ENCODE measurements around the gene ZBTB20. TPM values are rescaled to one million over a fixed set of nuclear protein-coding genes. Genes with fewer than 3 reads are reported as not detected.

The ZBTB20 gene
- 10 to 100 TPM; 36.7 to 59.4 (median 46.7) TPM for total RNA-seq
- long read RNA-seq, partial matches to known transcripts = 2 of 10 reads
- long read RNA-seq, other reads (novel, unspliced or antisense) = 8 of 10 reads

GRCh38 chr3:115146418-115147328 is at the start of gene ZBTB20:
Gene ZBTB20, minus strand, starts transcription at chr3:115147288.
- Histone ChIP-seq H3K27ac (peak within 1 kb of the TSS; percentile 95 to 98 (median 98)), H3K27me3 (no peaks in the 10 kb centered on the region), H3K36me3 (no peaks in the 10 kb centered on the region), H3K4me1 (no peaks in the 10 kb centered on the region), H3K4me3 (peak within 1 kb of the TSS; percentile 74 to 80 (median 79)), H3K9me3 (no peaks in the 10 kb centered on the region)
- TF ChIP-seq POLR2A (IDR thresholded peaks at IDR 0.05) (no peak), CTCF (IDR thresholded peaks at IDR 0.05) (no peak)
- ATAC-seq (peak; percentile 43 to 48 (median 46)), DNase-seq (peak in 1 of 3 donors; percentile 75)
- under 1% methylated on average over 22 of the region's 72 CpGs for WGBS (ENCODE audit: insufficient coverage, low coverage, low lambda C conversion rate, missing lambda C conversion rate)
- intact Hi-C loops (cut with DNase I) = no loop called here

DNA sequence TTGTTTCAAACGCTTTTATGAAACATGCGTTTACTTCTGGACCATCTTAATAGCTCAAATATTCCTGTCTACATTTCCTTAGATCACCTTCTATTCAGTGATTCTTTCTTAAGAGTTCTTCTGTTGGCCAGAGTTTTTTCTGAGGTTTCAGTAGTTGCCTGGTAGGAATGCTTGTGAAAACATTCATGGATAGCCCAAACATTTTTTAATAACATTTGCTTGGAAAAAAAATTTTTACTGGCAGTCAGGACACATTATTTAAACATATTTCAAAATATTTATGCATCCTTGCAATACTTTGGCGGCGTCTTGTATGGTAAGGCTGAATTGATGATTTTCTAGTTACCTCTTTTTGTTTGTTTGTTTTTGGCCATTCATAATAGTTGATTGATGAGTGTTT is 47.4 kb upstream of the ZBTB20 start:
- DNase-seq (no peak), ATAC-seq (no peak)
- Histone ChIP-seq H3K27ac (no peak overlapping the region), H3K4me1 (no peaks in the 10 kb centered on the region), H3K4me3 (no peak overlapping the region), H3K9me3 (no peaks in the 10 kb centered on the region), H3K36me3 (no peaks in the 10 kb centered on the region), H3K27me3 (no peaks in the 10 kb centered on the region)
- WGBS (ENCODE audit: insufficient coverage, low coverage, low lambda C conversion rate, missing lambda C conversion rate) = 84% methylated on average over 4 of the region's 4 CpGs
- intact Hi-C loops (cut with DNase I) = no loop called here
- TF ChIP-seq POLR2A (IDR thresholded peaks at IDR 0.05) (no peak), CTCF (IDR thresholded peaks at IDR 0.05) (no peak)

GRCh38 chr3:115190747-115191146 is 43.7 kb upstream of the ZBTB20 start:
- no peak overlapping the region for H3K4me3 ChIP-seq

GRCh38 chr3:115187149-115187757 is 40.2 kb upstream of the ZBTB20 start:
- DNase-seq (no peak), ATAC-seq (no peak)
- H3K27ac ChIP-seq = no peak overlapping the region
- no peaks in the 10 kb centered on the region for H3K9me3 ChIP-seq
- 53% methylated on average over 4 of the region's 4 CpGs for WGBS (ENCODE audit: insufficient coverage, low coverage, low lambda C conversion rate, missing lambda C conversion rate)
- no peak for TF ChIP-seq CTCF (IDR thresholded peaks at IDR 0.05)
- TF ChIP-seq POLR2A (IDR thresholded peaks at IDR 0.05) = no peak
- H3K36me3 ChIP-seq = no peaks in the 10 kb centered on the region
- H3K4me3 ChIP-seq = no peak overlapping the region
- intact Hi-C loops (cut with DNase I) = no loop called here
- H3K4me1 ChIP-seq = no peaks in the 10 kb centered on the region
- no peaks in the 10 kb centered on the region for H3K27me3 ChIP-seq

More at GRCh38 chr3:115190747-115191146, 43.7 kb upstream of the ZBTB20 start:
- TF ChIP-seq POLR2A (IDR thresholded peaks at IDR 0.05) (no peak), CTCF (IDR thresholded peaks at IDR 0.05) (no peak)
- no peaks in the 10 kb centered on the region for H3K27me3 ChIP-seq
- ATAC-seq = no peak
- intact Hi-C loops (cut with DNase I) = no loop called here
- no peaks in the 10 kb centered on the region for H3K36me3 ChIP-seq
- no peaks in the 10 kb centered on the region for H3K9me3 ChIP-seq
- no peak for DNase-seq
- H3K4me1 ChIP-seq = no peaks in the 10 kb centered on the region
- H3K27ac ChIP-seq = no peak overlapping the region

Measured in right lobe of liver (tissue), 6 donors.